Body of pancreas (tissue), 4 donors: ENCODE measurements around the gene GARNL3. TPM values are rescaled to one million over a fixed set of nuclear protein-coding genes. Genes with fewer than 3 reads are reported as not detected.
A peak's percentile ranks its signal among the peaks of the same experiment; 100 is the strongest.

ENCODE experiments used
- ATAC-seq: fragments of 150-250 bp; one replicate; pipeline ENCODE4 v1.9.1; 2016
- DNase-seq, 4 donors: peaks; one replicate each; pipeline ENCODE4 v3.0.0-alpha.2; 2019
- H3K27ac ChIP-seq, 4 donors: fragments of 200-600 bp; sonication (generic); 1 replicate in 3 of 4; 2 replicates in 1 of 4; pipeline versions ENCODE4 v1.5.1 to v1.6.1; 2016 to 2019; ENCODE audit warnings: mild to moderate bottlenecking in 1 of 4, mixed read lengths in 1 of 4, moderate library complexity in 1 of 4
- H3K27me3 ChIP-seq, 2 donors: fragments of 200-600 bp; sonication (generic); one replicate each; pipeline ENCODE4 v1.6.0; 2016; ENCODE audit warnings: mild to moderate bottlenecking in 1 of 2
- H3K36me3 ChIP-seq, 2 donors: fragments of 200-600 bp; sonication (generic); replicated peaks in 1 of 2; 2 replicates each; pipeline ENCODE4 v1.5.1; 2016; ENCODE audit warnings: low read depth in 2 of 2; ENCODE audit not compliant: insufficient read depth in 1 of 2
- H3K4me1 ChIP-seq: fragments of 200-600 bp; sonication (generic); one replicate; pipeline ENCODE4 v1.6.0; 2016
- H3K4me3 ChIP-seq, 2 donors: fragments of 200-600 bp; sonication (generic); 1 replicate in 1 of 2; 2 replicates in 1 of 2; pipeline ENCODE4 v1.5.1; 2016 to 2019
- H3K9me3 ChIP-seq, 3 donors: fragments of 200-600 bp; sonication (generic); 1 replicate in 2 of 3; 2 replicates in 1 of 3; pipeline ENCODE4 v1.5.1; 2016
- CTCF ChIP-seq, 7 experiments: fragments of 450-650 bp in 4 of 7; fragments of 200-600 bp in 3 of 7; sonication (generic) in 3 of 7; IDR thresholded peaks; one replicate each; pipeline ENCODE4 v1.5.1; 2016 to 2019; ENCODE audit warnings: antibody characterized with exemption in 7 of 7
- POLR2A ChIP-seq, 3 donors: fragments of 450-650 bp; IDR thresholded peaks; one replicate each; pipeline ENCODE4 v1.6.1; 2016; ENCODE audit warnings: antibody characterized with exemption in 3 of 3, mild to moderate bottlenecking in 2 of 3
- WGBS, 2 donors: methylation state at CpG; one replicate each; pipeline ENCODE4 v1.1.5; 2017; 5-methylcytosine and 5-hydroxymethylcytosine counted together
- intact Hi-C: fragments of 100-400 bp; cut with DNase I; formaldehyde crosslinking; loops from one replicate; pipeline ENCODE4 v1.15.1; 2023
- total RNA-seq, 2 donors: library from RNA; depleted of rRNA; stranded (reverse); fragments of >200 nt; gene quantifications; one replicate each; pipeline ENCODE4 v1.1.0, GENCODE V29; 2016

The GARNL3 gene
- total RNA-seq, 2 donors from 2014 or later, result 5.9 to 23.6 TPM

GRCh38 chr9:127307802-127308201 lies 43.2 kb downstream of the GARNL3 start:
- 38 to 41% methylated on average over 2 of the region's 2 CpGs for WGBS, 2 donors
- Histone ChIP-seq H3K36me3 (no peaks in the 10 kb centered on the region), H3K4me1 (peaks cover 30% of the 10 kb centered on the region), H3K27ac (peak overlapping the region in 2 of 4 donors; percentile 6 to 33), H3K9me3 (no peaks in the 10 kb centered on the region), H3K27me3 (no peaks in the 10 kb centered on the region), H3K4me3 (no peak overlapping the region)
- DNase-seq (peak; percentile 35 to 74 (median 54)), ATAC-seq (peak; percentile 72)
- TF ChIP-seq POLR2A (IDR thresholded peaks at IDR 0.05) (no peak), CTCF (IDR thresholded peaks at IDR 0.05) (no peak)
- intact Hi-C loops, result no loop called here

- DNase-seq (no peak), ATAC-seq (peak; percentile 45)
- H3K27ac ChIP-seq, result peak overlapping the region in 2 of 4 donors; percentile 6 to 33
- H3K9me3 ChIP-seq, result no peaks in the 10 kb centered on the region
- H3K4me1 ChIP-seq, result peaks cover 30% of the 10 kb centered on the region
- intact Hi-C loops, result no loop called here
- no peaks in the 10 kb centered on the region for H3K36me3 ChIP-seq
- TF ChIP-seq POLR2A (IDR thresholded peaks at IDR 0.05) (no peak), CTCF (IDR thresholded peaks at IDR 0.05) (no peak)
- H3K27me3 ChIP-seq, result no peaks in the 10 kb centered on the region
- no peak overlapping the region for H3K4me3 ChIP-seq
- WGBS, 2 donors, result 60 to 64% methylated on average over 3 of the region's 3 CpGs
Measured at GRCh38 chr9:127308652-127309434, 44.3 kb downstream of the GARNL3 start.

GRCh38 chr9:127309715-127310114 lies 45.1 kb downstream of the GARNL3 start:
- no peaks in the 10 kb centered on the region for H3K27me3 ChIP-seq
- intact Hi-C loops, result no loop called here
- 56 to 65% methylated on average over 4 of the region's 4 CpGs for WGBS, 2 donors
- DNase-seq, result no peak
- H3K36me3 ChIP-seq, result no peaks in the 10 kb centered on the region
- H3K4me3 ChIP-seq, result no peak overlapping the region
- ATAC-seq, result no peak
- TF ChIP-seq POLR2A (IDR thresholded peaks at IDR 0.05) (no peak), CTCF (IDR thresholded peaks at IDR 0.05) (no peak)
- H3K9me3 ChIP-seq, result no peaks in the 10 kb centered on the region
- peaks cover 30% of the 10 kb centered on the region for H3K4me1 ChIP-seq
- no peak overlapping the region for H3K27ac ChIP-seq

GRCh38 chr9:127311239-127311741 lies 46.7 kb downstream of the GARNL3 start:
- H3K9me3 ChIP-seq, result no peaks in the 10 kb centered on the region
- no peaks in the 10 kb centered on the region for H3K36me3 ChIP-seq
- ATAC-seq (peak; percentile 76), DNase-seq (peak; percentile 55 to 77 (median 66))
- H3K27ac ChIP-seq, result peak overlapping the region; percentile 24 to 79 (median 68)
- intact Hi-C loops, result no loop called here
- H3K27me3 ChIP-seq, result no peaks in the 10 kb centered on the region
- 15 to 20% methylated on average over 5 of the region's 5 CpGs for WGBS, 2 donors
- TF ChIP-seq CTCF (IDR thresholded peaks at IDR 0.05), result peak in 6 of 7 experiments; percentile 6 to 44 (median 30)
- no peak for TF ChIP-seq POLR2A (IDR thresholded peaks at IDR 0.05)
- peaks cover 30% of the 10 kb centered on the region for H3K4me1 ChIP-seq
- H3K4me3 ChIP-seq, result no peak overlapping the region
